WERI-Rb-1 (cell line): Measurements from ENCODE around the gene STK32A.

ENCODE experiments used
- DNase-seq: peaks from one replicate; pipeline ENCODE4 v3.0.0-alpha.2; 2020
- H3K27ac ChIP-seq: fragments of 250-450 bp; sonication (Bioruptor Pico); 2 replicates; pipeline ENCODE4 v1.5.1; 2020; ENCODE audit warnings: mild to moderate bottlenecking, moderate library complexity
- H3K27me3 ChIP-seq: fragments of 250-450 bp; sonication (Bioruptor Pico); 2 replicates; pipeline ENCODE4 v1.5.1; 2021; ENCODE audit warnings: mild to moderate bottlenecking, low read depth, moderate library complexity; ENCODE audit not compliant: insufficient read depth, severe bottlenecking
- H3K36me3 ChIP-seq: fragments of 250-450 bp; sonication (Bioruptor Pico); 2 replicates; pipeline ENCODE4 v1.5.1; 2020; ENCODE audit warnings: mild to moderate bottlenecking, moderate library complexity
- H3K4me3 ChIP-seq: 2 replicates; pipeline ENCODE4 v1.5.1; 2011; ENCODE audit warnings: low read depth, mild to moderate bottlenecking, control low read depth, low read length
- H3K9me3 ChIP-seq: fragments of 250-450 bp; sonication (Bioruptor Pico); 2 replicates; pipeline ENCODE4 v1.5.1; 2021; ENCODE audit warnings: mild to moderate bottlenecking, moderate library complexity; ENCODE audit not compliant: severe bottlenecking
- CTCF ChIP-seq: IDR thresholded peaks from 2 replicates; pipeline ENCODE4 v1.5.1; 2011; ENCODE audit warnings: low read depth, mild to moderate bottlenecking, control low read depth, inconsistent platforms, low read length

Gene STK32A

GRCh38 chr5:147305147-147305546, 70.3 kb downstream of the STK32A start:
- Histone ChIP-seq H3K9me3 (no peaks in the 10 kb centered on the region), H3K27me3 (no peaks in the 10 kb centered on the region), H3K36me3 (no peaks in the 10 kb centered on the region), H3K4me3 (no peak overlapping the region), H3K27ac (no peak overlapping the region)
- DNase-seq: no peak
- TF ChIP-seq CTCF: no peak

GRCh38 chr5:147306351-147306750, 71.5 kb downstream of the STK32A start:
- H3K27ac ChIP-seq: no peak overlapping the region
- no peak overlapping the region for H3K4me3 ChIP-seq
- TF ChIP-seq CTCF: no peak
- H3K36me3 ChIP-seq: no peaks in the 10 kb centered on the region
- DNase-seq: no peak
- H3K9me3 ChIP-seq: no peaks in the 10 kb centered on the region
- no peaks in the 10 kb centered on the region for H3K27me3 ChIP-seq

GRCh38 chr5:147307170-147307569, 72.3 kb downstream of the STK32A start:
- DNase-seq: no peak
- Histone ChIP-seq H3K4me3 (no peak overlapping the region), H3K27ac (no peak overlapping the region), H3K9me3 (no peaks in the 10 kb centered on the region), H3K27me3 (no peaks in the 10 kb centered on the region), H3K36me3 (no peaks in the 10 kb centered on the region)
- no peak for TF ChIP-seq CTCF

DNA sequence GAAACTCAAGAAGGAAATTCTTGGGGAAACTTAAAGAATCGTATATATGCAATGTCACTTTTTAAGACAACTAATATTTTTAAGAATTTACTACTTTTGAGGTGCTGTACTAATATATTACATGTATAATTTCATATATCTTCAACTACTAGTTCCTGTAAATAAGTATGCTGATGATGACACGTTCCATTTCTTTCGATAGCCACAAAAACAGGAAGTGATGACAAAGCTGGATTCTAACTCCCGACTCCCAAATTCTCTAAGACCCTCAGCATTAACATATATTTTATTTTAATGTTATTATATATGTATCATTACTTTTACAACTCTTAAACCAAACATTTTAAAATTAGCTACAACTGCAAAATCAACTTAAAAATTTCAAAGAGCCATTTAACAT, 74.8 kb downstream of the STK32A start:
- no peak overlapping the region for H3K27ac ChIP-seq
- DNase-seq: no peak
- H3K9me3 ChIP-seq: no peaks in the 10 kb centered on the region
- no peaks in the 10 kb centered on the region for H3K36me3 ChIP-seq
- no peak for TF ChIP-seq CTCF
- no peaks in the 10 kb centered on the region for H3K27me3 ChIP-seq
- H3K4me3 ChIP-seq: no peak overlapping the region

GRCh38 chr5:147310059-147310704, 75.4 kb downstream of the STK32A start:
- H3K27ac ChIP-seq: no peak overlapping the region
- no peaks in the 10 kb centered on the region for H3K9me3 ChIP-seq
- no peaks in the 10 kb centered on the region for H3K36me3 ChIP-seq
- no peak for DNase-seq
- H3K4me3 ChIP-seq: no peak overlapping the region
- no peak for TF ChIP-seq CTCF
- no peaks in the 10 kb centered on the region for H3K27me3 ChIP-seq
